Stimulated activated naive CD8-positive, alpha-beta T cell treated with anti-CD3 and anti-CD28 coated beads, Interleukin-15, Interleukin-2, amounts not matched to agents 100 U/mL and 50 U/mL, for 24 hours (primary cell): ENCODE data around the gene FRRS1.

Experiments
- ATAC-seq: fragments of 150-1000 bp; cut with Tn5 transposase; one replicate; pipeline ENCODE4 v1.10.0; 2021
- DNase-seq: peaks from one replicate; pipeline ENCODE4 v3.0.0; 2021

The FRRS1 gene

DNA sequence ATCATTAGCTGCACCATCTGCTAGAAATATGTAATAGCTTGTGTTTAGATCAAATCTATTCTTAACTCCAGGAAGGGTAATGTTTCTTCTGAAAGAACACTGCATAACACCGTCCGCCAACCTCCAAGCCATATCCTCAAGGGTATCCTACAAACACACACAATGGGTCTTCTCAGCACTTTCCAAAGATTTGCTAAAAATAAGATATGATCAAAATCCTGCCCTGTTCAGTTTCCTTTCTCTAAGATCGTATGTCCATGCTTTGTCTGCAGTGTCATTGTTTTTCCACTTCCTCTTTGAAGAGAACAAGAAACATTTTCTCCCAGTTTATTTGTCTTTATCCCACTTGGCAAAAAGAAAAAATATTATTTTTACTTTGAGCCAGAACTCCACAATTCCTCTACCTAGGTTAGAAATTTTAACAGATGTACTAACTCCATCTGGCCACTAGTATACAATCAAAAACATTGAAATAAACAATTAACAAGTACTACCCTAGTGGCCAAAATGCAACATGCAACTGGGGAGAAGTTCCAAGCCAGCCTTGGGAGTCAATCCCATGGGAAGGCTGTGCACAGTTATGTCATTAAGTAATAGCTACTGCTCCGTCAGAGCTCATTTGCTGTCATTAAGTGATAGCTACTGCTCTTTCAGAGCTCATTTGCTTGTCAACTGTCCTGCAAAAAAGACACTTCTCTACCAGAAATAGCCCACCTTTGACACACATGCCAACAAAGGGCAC, 37.8 kb downstream of the FRRS1 start:
- ATAC-seq (no peak), DNase-seq (no peak)

DNA sequence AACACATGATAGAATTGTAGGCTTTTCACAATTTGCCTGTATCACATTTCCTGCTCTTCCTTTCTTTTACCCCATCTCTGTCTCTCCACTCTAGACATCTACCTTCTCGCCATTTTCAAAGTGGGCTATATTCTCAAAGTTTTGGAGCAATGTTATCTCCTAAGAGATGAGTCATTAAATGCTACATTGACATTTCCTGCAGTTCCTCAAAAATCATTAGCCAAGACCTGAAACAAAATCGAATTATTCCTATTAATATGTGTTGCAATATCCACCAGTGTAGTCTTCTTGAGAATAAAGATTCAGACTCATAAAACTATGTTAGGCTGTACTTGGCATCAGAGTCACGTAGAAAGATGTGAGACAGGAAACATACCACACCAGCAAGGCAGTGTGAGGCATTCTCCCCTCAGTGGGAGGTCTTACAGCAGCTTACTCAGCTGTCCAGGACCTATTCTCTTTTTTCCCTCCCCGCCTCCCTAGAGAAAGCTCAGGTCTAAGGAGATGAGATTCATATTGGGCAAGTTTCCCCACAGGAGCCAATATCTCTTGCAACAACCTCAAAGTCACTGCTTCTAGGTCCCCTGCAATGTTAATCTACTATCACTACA, 38.8 kb downstream of the FRRS1 start:
- DNase-seq (no peak), ATAC-seq (no peak)

DNA sequence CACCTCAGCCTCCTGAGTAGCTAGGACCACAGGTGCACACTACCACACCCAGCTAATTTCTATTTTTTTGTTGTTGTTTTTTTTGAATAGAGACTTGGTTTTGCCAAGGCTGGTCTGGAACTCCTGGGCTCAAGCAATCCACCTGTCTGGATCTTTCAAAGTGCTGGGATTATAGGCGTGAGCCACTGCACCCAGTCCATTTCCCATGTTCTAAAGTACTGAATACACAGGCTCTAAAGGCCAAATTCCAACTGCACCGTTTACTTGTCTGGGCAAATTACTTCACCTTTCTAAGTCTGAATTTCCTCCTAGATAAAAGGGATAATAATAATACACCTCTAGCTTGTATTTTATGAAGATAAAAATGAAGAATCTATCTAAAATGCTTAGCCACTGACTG, 39.6 kb downstream of the FRRS1 start:
- ATAC-seq: no peak
- no peak for DNase-seq

DNA sequence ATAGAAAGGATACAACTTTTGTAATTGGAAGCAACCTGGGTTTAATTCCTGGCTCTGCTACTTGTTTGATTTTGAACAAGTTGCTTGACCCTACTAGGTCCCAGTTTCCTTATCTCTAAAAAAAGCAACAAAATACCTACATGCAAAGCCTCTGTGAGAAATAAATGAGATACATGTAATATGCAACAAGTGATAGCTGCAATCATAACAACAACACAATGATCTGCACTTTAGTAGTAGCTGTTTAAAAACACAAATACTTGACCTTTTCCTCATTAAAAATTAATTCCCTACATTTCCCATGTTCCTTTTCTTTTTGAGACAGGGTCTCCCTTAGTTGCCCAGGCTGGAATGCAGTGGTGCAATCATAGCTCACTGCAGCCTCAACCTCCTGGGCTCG, 40.0 kb downstream of the FRRS1 start:
- no peak for DNase-seq
- ATAC-seq: no peak

DNA sequence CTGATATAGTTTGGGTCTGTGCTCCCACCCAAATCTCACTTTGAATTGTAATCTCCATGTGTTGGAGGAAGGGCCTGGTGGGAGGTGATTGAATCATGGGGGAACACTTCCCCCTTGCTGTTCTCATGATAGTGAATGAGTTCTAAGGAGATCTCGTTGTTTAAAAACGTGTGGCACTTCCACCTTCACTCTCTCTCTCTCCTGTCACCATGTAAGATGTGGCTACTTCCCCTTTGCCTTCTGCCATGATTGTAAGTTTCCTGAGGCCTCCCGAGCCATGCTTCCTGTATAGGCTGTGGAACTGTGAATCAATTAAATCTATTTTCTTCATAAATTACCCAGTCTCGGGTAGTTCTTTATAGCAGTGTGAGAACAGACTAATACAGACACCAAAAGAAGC, 40.4 kb downstream of the FRRS1 start:
- no peak for ATAC-seq
- DNase-seq: no peak

DNA sequence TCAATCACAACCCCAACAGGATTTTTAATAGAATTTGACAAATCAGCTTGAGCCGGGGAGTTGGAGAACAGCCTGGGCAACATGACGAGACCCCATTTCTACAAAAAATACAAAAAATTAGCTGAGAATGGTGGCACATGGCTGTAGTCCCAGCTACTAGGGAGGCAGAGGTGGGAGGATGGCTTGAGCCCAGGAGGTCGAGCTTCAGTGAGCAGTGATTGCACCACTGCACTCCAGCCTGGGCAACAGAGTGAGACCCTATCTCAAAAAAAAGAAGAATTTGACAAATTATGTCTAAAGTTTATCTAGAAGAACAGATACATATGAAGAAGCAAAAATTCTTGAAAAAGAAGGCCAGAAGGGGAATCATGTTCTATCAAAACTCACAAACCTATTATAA, 43.2 kb downstream of the FRRS1 start:
- no peak for DNase-seq
- no peak for ATAC-seq

DNA sequence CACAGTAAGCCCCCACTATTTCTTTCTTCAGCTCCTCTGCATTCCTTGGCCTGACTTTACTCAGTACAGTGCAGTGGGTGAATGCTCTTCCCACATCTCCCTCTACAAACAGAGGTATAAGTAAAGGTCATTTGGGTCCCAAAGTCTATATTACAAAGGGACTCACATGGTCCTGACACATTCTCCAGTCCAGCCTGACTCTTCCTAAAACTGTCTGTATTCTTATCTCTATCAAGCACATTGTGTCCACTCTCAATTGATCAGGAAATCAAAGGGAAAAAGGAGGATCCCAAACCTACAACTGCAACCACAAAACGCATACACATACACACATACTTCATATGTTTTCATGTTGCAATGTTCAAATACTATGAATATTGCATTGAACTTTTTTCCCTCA, 49.4 kb downstream of the FRRS1 start:
- DNase-seq: no peak
- no peak for ATAC-seq

DNA sequence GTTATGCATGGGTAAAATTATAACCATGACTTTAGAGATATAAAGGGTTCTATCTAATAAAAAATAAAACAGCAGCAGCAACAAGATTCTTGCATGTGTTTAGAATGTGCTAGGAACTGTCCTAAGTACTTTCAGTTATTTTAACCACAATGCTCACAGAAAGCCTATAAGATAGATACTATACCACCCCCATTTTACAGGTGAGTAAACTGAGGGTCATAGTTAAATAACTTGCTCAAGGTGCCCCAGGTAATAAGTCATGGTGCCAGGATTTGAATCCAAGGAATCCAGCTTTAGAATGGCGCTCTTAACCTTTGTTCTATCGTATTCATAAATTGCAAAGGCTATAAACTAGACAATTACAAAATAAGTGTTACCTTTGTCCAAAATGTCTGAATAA, 53.4 kb downstream of the FRRS1 start:
- no peak for DNase-seq
- no peak for ATAC-seq

DNA sequence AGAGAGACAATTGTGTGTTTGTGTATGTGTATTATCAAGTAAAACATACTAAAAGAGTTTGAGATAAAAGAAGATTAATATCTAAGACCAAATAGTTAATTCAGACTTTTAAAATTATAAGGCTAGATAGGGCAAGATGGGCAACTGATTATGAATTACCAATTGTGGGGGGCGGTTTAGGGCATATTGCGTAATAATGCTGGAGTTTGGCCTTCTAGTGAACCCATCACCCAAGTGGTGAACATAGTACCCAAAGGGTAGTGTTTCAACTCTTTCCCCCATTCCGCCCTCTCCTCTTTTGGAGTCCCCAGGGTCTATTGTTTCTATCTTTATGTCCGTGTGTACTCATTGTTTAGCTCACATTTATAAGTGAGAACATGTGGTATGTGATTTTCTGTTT, 55.4 kb downstream of the FRRS1 start:
- DNase-seq (no peak), ATAC-seq (no peak)

DNA sequence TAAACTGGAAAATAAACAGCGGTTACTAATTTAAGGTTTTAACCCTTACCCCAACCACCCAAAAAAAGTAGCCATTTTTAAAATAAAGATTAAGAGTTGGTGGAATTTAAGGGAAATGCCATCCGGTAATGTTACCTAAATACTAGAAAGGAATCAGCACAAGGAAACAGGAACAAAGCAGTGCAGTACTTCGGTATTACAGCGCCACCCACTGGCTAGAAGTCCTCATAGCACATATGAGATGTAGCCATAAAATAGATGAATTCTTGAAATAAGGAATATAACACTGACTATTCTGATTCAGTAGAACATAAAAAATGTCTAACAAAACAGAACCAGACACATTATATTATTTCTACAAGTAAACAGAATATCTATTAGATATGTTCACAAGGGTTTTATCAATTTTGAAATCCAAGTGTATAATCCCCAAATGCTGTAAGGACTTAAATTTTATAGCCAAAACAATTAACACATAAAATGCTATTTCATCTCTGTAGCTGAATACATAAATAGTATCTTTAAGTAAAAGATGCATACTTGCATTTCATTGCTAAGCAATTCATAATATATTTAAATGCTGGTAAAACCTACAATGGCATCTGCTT, 58.8 kb downstream of the FRRS1 start:
- ATAC-seq (no peak), DNase-seq (peak; percentile 71)

DNA sequence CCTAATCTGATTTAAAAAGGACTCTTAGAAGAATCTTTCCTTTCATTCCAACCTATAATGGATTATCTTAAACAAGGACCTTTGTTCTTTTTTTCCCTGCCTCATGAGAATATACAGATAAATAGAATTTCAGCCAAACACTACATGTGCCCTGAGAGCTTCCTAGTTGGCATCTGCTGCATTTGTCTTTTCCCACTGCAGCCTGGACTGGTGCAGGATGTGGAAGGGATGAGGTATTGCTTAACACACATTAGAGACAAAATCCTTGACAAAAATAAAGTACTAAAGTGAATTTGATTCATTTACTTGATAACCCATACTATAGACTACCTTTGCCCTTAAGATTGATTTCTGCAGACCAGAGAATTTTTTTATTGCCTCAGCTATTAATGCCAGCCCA, 61.0 kb downstream of the FRRS1 start:
- ATAC-seq (no peak), DNase-seq (no peak)

DNA sequence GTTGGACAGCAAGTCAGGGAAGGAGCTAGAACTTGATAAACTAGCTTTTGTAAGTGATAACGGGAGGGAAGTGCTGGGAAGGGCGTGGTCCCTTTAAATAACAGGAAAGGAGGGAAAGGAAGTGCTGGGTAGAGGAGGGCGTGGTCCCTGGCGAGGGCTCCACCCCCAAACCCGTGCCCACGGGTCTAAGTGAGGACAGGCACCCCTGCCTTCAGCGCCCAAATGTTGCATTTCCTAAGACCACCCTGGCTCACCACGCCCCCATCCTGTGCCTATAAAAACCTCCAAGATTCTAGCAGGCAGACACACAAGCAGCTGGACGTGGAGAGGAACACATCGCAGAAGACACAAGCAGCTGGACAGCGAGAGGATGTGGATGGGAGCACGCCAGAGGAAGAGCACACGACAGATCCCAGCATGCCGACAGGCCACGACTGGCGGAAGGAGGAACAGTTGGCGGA, 62.0 kb downstream of the FRRS1 start:
- DNase-seq (no peak), ATAC-seq (no peak)

DNA sequence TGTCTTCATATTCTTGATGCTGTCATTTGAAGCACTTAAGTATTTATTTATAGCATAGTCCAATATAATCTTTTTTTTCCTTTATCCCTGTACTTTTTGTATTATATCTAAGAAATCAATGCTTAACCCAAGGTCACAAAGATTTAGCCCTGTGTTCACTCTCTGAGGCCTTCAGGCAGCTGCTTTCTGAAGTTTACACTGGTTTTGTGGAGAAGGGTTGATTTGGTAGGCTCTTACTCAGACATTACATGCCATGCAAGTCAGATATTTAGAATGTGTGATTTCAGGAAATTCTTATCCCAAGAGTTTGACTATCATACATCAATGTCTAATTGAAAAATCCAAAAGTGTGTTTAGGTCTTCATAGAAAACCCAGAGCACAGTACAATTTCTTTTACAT, 64.2 kb downstream of the FRRS1 start:
- ATAC-seq: no peak

DNA sequence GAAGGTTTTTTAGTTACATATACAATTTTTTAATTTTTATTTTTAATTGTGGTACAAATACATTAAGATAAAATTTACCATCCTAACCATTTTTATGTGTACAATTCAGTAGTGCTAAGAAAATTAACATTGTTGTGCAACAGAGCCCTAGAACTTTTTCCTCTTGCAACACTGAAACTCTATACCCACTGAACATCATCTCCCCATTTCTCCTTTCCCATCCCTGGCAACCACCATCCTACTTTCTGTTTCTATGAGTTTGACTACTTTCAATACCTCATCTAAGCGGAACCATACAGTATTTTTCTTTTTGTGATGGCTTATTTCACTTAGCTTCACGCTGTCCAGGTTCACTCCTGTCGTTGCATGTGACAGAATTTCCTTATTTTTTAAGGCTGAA, 66.4 kb downstream of the FRRS1 start:
- ATAC-seq (no peak), DNase-seq (no peak)

More for the DNA sequence above, 64.2 kb downstream of the FRRS1 start:
- no peak for DNase-seq

DNA sequence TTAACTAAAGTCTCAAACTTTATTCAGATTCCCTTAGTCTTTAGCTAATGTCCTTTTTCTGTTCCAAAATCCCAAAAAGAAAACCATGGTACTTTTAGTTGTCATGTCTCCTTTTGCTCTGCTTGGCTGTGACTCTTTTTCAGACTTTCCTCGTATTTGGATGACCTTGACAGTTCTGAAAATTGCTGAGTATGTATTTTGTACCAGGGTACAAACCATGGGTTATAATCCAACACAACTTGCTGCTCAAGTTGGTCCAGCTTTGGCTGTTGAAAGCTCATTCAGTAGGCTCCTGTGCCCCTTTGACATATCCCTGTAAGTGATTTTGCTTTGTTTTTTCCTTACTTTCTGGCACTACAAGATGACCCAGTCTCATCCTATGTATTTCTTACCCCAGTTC, 68.9 kb downstream of the FRRS1 start:
- DNase-seq (no peak), ATAC-seq (no peak)

DNA sequence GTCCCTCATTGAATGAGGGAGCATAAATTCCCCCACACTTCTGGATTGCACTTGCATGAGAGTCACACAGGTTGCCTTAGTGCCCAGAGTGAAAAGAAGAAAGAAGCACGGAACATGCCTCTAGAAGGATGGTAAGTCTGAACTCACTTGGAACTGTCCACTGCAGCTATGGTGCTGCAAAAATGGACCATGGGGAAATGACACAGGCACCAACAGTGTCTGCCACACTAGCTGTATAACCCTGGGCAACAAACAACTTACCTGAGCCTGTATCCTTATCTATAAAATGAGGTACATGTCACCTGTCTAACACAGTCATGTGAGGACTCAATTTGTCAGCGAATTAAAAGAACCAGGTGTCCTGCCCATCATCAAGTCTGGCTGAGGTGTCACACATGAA, 69.8 kb downstream of the FRRS1 start:
- ATAC-seq (no peak), DNase-seq (no peak)

DNA sequence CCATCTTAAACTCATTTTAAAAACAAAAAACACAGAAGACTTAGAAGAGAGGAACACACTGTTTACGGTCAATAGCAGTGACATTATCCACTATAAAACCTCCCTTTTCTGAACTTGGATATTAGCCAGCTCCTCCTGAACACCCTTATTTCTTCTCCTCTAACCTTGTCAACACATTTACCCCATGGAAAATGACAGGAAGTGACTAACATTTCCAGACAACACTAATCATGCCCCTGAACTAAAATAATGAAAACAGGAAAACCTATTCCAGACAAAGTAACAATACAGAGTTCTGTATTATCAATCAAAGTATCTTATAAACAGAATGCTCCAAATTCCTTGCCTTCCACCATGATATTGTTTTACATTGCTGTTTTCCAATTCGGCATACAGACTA, 75.3 kb downstream of the FRRS1 start:
- no peak for DNase-seq
- no peak for ATAC-seq

DNA sequence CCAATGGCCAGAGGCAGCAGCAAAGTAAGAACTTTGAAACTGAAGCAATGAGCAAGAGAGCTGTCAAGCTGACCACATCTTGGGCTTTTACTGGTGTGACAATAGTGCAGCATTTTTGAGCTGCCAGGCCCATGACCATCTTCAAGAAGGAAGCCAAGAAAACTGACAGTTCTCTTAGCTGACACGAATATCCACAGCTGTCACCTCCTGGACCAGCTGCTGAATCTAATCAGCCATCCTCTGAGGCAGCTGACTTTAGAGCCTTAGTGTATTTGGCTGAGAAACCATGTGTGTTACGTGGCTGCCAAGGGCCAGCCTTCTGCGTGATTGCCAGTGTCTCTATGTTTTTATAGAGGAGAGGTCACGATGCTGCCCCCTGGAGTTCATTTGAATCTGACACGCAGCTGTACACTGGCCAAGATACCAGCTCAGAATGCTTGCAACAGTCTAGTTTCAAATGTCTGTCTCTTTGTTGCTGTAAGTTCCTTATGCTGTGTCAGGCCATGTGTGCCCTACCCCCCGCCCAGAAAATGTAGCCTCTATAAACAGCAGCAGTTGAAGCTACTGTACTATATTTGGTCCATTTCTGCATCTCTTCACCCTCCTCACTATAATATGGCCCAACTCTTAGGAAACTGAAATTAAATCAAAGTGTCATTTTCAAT, 80.8 kb downstream of the FRRS1 start:
- DNase-seq: peak; percentile 51
- peak; percentile 68 for ATAC-seq

DNA sequence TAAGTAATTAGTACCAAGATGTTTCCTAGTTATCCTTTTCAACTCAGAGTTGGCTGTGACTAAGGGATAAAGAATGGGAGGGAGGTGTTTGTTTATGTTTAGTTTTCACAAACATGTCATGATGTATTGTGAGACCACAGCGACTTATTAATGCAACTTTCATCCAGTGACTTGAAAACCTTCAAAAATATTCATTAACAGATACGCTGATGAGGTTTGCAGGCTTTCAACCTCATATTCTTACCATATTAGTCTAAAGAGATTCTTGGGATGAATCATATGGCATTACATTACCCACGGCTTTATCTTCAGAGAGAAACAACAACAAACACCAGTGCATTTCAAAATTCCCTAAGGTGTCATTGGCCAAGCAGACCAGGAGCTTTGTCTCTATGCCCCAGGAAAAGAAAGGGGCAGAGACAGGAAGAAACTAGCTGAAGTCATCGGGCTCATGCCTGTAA, 84.1 kb downstream of the FRRS1 start:
- ATAC-seq (no peak), DNase-seq (no peak)

DNA sequence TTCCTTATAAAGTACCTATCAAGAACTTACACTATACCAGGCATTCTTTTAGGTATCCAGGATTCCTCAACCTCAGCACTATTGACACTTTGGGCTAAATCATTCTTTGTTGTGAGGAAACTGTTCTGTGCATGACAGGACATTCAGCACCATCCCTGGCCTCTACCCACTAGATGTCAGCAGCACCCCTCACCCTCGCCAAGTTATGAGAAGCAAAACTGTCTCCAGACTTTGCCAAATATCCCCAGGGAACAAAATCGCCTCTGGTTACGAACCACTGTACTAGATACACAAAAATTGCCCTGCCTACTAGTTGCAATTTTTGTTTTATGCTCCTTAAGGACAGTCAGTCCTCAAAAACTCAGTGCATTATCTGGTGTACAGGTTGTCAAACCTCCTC, 84.9 kb downstream of the FRRS1 start:
- ATAC-seq: no peak
- DNase-seq: no peak

DNA sequence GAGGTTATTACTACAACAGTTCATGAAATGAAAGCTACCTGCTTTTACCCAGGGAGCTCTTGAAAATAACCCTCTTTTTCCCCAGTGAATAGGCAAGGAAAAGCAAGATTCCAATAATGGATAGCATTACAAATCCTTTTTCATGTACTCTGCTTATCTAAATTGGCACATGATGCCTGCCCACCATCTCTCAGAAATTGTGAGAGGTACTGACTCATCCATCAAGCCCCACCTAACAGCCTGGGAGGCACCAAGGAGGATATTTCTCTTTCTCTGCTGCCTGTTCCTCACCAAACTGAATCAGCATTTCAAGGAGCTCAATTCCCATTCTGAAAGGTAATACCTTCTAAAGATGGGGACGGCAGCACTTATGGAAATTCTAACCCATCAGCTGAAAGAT, 86.2 kb downstream of the FRRS1 start:
- no peak for DNase-seq
- no peak for ATAC-seq

DNA sequence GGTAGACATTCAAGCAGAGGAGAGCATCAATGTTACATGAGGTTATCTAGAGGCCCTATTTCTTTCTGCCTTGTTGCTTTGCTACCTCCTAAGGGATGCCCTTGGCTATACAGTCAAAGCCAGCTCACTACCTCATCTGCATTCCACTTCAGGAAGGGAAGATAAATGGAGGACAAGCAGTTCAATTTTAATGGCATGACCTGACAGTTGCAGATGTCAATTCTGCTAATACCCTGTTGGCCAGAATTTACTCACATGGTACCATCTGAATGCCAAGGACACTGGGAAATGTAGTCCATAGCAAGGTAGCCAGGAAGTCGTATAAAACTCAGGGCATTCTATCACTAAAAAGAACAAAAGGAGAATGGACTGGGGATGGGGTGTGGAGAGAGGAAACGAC, 89.0 kb downstream of the FRRS1 start:
- no peak for ATAC-seq
- DNase-seq: no peak

DNA sequence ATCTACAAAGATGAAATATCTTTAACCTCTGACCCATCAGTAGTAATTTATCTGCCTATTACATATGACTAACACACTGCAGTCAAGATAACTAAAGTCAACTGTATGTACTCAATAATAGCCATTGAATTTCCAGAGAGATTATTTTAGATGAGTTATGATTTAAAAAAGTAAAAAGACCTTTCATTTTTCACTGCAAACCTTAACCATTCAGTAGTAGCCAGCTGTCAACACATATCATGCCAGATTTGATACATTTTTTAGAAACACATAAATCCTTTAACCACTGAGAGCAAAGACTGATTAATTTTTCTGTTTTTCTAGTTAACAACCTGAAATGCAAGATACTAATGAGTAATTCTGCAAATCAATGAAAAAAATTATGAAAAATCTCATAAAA, 89.6 kb downstream of the FRRS1 start:
- DNase-seq (no peak), ATAC-seq (no peak)
